Measurements from ENCODE around the gene PRKG2.
A peak's percentile ranks its signal among the peaks of the same experiment; 100 is the strongest.
"Not testable (repeated sequence)": the region's sequence is repeated elsewhere in the genome, so short reads cannot be mapped to it uniquely, and the experiment has no call there.

PRKG2 gene

DNA sequence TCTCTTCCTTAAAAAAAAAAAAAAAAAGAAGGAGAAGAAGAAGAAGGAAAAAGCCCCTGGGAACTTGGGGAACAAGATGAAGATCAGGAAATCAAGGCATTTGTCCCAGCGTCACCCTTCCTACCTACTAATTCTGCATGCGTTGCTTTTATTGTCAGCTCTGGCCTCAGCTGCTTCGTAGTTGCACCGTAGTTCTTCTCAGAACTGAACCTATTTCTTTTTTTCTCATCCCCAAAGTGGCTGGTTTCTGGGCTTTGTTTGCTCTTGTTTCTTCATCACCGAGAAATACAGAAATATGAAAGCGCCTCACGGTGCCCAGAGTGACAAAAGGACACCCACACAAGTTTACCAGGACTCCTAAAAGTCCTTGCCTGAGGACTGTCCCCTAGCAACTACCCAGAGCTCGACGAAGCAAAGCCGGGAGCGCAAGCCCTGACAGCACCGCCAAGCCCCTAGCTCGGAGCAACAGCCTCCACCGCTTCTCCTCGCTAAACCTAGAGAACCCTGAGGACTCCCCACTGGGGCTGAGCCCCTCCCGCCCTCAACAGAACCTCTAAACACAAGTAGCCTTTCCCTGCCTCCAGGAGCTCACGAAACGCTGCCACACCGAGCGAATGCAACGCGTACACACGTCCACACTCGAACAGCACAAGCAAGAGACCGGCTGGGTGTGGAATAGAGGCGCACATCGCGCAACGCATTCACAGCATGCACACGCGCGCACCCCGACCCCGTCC lies 710 bp downstream of the PRKG2 start:
- no peak for DNase-seq

DNA sequence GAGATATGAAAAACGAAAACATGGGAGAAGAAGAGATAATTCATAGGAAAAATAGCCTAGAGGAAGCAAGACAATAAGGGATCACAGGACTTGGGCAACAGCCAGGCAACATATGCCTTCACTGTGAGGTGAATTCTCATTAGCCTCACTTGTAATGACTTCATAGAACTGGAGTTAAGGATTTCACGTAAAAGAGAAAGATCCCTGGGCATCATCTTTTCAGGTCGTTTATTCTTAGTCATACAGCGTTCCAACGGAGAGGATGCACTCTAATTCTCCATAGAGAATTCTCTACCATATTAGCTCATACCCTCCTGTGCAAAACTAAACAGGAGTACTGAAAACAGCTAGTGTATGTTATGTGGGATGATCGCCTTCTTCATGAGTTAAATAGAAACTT lies 1.4 kb downstream of the PRKG2 start:
- DNase-seq, result no peak

- no peak for DNase-seq
Observed at GRCh38 chr4:81211956-81212355, 3.1 kb downstream of the PRKG2 start.

DNA sequence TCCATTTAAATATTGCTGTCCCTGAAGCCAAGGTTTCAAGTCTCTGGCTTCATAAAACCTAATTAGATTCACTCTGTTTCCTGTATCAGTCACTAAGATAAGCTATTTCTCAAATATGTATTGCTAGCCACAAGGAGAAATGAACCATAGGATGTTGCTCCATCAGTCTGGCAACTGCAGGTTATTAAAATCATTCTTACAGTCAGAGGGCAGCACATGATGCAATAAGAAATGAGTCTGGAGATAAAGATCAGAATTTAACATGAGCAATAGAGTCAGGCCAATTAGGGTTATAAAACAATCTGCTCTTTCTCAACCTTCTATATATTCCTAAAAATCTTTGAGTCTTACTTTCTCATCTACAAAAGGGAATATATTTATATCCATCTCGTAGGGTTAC lies 7.2 kb downstream of the PRKG2 start:
- no peak for DNase-seq

GRCh38 chr4:81205302-81205701 lies 9.7 kb downstream of the PRKG2 start:
- no peak for DNase-seq

DNA sequence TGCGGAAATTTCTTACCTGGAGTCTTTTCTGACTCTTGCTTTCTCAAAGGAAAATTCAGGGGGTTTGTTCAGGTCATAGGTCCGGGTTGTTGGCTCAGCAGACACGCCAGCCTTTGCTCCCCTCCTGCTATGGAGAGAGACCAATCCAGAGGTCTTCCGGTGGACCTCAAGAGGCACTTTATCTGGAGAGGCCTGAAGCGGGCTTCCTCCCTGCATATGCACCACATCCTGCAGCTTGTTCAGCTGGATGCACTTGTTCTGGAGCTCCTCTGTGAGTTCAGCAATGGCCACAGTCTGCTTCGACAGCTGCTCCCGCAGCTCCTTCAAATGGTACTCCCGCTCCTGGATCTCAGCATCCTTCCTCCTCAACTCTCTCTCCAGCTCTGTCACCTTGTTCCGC lies 10.5 kb downstream of the PRKG2 start:
- no peak for DNase-seq

DNA sequence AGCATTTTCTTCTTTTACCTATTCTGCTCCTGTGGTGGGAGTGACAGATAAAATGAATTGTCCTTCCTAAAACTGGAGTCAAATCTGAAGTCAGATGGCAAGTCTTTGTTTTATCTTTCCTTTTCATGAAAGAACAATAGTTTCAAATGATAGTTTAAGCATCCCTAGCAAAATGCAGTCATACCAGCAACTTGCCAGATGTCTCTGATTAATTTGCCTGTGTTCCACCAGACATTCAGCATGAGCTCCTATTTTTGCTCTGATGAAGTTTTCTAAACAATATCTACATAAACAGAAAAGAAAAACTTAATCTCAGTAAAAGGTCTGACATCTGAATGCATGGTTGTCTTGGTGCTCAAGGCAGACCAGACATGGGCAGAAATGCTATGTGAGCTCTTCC lies 15.2 kb downstream of the PRKG2 start:
- DNase-seq, result no peak

- no peak for DNase-seq
Observed at GRCh38 chr4:81198609-81199008, 16.4 kb downstream of the PRKG2 start.

DNA sequence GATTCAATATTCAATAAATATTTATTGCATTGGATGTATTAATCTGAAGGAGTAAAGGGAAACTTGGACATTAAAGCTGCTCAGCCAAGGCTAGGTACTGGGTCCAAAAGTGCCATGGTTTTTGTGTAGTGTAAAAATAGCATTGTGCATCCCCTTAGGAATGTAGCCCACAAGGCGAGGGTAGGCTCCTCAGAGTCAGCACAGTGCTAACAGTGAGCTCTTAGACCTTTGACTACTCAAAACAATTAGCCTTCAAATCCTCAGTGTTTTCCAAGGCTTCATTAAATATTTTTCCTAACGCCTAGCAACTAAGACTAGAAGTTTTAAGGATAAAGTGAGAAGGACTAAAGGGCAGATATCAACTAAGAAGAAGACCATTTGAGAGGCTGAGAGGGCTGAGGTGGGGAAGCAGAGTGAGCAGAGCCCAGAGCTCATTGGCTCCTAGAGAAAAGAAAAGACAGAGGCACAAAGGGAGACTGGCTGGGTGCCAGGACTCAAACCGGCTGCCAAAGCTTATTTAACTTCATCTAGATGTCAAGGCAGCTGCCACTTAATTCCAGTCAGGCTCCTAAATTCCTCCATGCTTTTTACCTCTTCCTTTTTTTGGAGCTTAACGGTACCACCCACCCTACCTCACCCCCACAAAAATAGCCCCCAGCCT lies 17.0 kb downstream of the PRKG2 start:
- no peak for DNase-seq

GRCh38 chr4:81196126-81196650 lies 18.8 kb downstream of the PRKG2 start:
- DNase-seq, result no peak

- no peak for DNase-seq
Observed at GRCh38 chr4:81195475-81195874, 19.5 kb downstream of the PRKG2 start.

DNA sequence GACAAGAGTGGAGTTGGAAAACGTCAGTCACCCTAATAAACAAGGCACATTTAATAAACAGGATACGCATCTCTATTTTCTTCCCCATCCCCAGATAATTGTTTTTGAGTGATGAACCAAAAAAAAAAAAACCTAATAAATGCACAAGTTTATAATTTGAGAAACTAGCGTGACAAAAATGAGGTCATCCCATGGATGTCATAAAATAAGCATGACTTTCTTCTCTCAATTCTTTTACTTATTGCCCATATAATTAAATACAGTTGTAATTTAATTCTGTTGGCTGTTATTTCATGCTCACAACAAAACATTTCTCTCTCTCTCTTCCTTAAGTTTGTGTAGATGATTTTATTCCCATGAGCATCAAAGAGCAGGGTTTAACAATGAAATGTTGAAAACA lies 20.7 kb downstream of the PRKG2 start:
- no peak for DNase-seq

- DNase-seq, result no peak
Observed at GRCh38 chr4:81180916-81181315, 34.1 kb downstream of the PRKG2 start.

DNA sequence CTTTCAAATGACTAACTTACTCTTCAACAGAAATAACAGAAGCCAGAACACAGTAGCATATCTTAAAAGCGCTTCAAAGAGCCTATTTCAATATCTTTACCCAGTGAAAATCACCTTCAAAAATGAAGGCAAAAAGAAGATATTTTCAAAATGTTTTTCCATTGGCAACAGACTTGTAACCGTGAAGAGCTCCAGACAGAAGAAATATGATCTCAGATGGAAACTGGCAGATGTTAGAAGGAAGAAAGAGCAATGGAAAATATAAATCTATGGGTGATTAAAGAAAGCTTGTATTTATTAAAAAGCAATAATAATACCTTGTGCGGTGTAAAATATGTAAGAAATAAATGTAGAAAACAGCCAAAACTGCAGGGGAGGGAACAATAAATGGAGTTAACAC lies 35.7 kb downstream of the PRKG2 start:
- no peak for DNase-seq

GRCh38 chr4:81173213-81173612 lies 41.8 kb downstream of the PRKG2 start:
- peak; percentile 0 for DNase-seq

DNA sequence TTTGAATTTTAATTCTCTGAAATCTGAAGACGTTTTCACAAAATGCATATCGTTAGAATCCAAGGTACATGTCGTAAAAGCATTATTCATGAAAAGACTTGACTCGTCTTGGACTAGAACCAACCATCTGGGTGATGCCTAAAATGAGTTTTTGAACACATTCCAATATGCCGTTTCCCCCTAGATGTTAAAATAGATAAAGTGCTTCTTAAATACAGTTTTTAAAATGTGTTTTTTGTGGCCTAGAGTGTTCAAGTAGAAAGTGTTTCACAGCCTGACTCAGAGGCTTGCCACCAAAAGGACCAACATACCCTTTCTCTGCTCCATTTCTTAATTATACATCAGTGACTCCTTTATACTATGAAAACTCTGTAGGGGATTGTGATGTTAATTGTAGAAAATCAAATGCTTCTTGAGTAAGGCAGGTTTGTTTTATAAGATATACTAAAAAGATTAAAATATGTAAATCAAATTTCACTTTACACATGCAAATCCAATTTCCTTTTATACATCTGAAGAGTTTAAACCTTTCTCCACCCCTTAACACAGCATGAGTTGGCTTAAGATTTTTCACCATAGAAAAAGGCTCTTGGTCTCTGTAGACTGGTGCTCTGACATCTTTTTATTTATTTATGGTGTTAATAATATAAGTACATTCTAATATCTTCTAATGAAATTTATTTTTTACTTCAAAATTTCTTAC lies 48.4 kb downstream of the PRKG2 start:
- no peak for DNase-seq

DNA sequence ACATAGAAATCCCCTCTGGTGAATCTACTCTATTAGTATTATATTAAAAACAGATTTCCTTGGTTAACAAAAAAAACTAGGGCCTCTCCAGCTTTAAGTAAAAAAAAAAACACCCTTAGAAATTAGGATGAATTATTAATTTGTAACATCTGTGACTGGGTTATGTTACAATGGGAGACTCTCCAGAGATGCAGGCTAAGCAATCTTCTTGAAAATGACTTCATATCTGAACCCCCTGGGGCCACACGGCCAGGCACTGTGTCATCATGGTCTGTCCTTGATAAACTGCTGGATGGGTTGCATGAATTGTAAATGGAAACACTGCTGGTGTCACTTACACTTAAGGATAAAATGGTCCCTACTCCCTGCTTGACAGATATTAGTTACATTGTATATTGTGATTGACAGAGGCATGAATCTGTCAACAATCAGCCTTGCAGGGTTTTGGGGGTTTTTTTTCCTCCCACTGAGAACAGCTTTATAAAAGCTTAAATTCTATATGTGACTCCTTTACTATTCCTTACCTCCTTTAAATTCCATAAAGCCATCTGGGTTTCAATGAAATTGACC lies 49.1 kb downstream of the PRKG2 start:
- DNase-seq, result no peak

- no peak for DNase-seq
Observed at GRCh38 chr4:81164623-81165416, 50.2 kb downstream of the PRKG2 start.

- DNase-seq, result no peak
Observed at GRCh38 chr4:81164126-81164525, 50.9 kb downstream of the PRKG2 start.

GRCh38 chr4:81162752-81163458 lies 52.1 kb downstream of the PRKG2 start:
- no peak for DNase-seq

GRCh38 chr4:81153714-81154323 lies 61.2 kb downstream of the PRKG2 start:
- DNase-seq, result not testable (repeated sequence)
